GM13977 (cell line): ENCODE results near the gene RGS3.
A peak's percentile ranks its signal among the peaks of the same experiment; 100 is the strongest.
"Not testable (repeated sequence)": the region's sequence is repeated elsewhere in the genome, so short reads cannot be mapped to it uniquely, and the experiment has no call there.

Experiments used
- DNase-seq: peaks from one replicate; pipeline ENCODE4 v3.0.0; 2012; ENCODE audit warnings: low spot score
- in situ Hi-C: fragments of 300-500 bp; cut with MboI; formaldehyde crosslinking; loops from one replicate; pipeline ENCODE4 v1.12.0; 2022; ENCODE audit warnings: low sequenced_read_pairs, low pct_unique_long_range_greater_than_20kb, mixed read lengths, inconsistent platforms; ENCODE audit not compliant: unreplicated experiment
- TF ChIP-seq, protein P1 (sequence below): IDR thresholded peaks from 2 replicates; pipeline ENCODE4 v1.5.1; 2012; ENCODE audit warnings: mild to moderate bottlenecking, control low read depth; ENCODE audit not compliant: insufficient read depth; ENCODE audit errors: extremely low read depth, missing control alignments

Gene RGS3

DNA sequence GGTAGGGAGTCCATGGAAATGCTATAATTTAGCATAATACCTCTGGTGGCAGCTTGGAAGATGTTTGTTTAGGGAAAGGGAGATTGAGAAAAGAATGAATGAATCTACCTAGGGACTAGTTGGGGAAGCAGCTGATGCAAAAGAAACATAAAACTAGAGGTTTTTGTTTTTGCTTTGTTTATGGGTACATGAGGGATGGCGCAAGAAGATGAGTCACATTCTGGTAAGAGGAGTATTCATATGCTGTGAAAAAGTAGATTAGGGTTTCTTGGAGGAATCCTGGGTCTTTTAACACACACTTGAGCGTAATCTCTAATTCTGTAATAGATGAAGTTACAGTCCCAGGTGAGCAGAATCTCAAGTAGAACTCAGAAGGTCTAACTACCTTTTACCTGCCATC is 35.9 kb upstream of the RGS3 start:
- DNase-seq: no peak
- TF ChIP-seq, protein P1, sequence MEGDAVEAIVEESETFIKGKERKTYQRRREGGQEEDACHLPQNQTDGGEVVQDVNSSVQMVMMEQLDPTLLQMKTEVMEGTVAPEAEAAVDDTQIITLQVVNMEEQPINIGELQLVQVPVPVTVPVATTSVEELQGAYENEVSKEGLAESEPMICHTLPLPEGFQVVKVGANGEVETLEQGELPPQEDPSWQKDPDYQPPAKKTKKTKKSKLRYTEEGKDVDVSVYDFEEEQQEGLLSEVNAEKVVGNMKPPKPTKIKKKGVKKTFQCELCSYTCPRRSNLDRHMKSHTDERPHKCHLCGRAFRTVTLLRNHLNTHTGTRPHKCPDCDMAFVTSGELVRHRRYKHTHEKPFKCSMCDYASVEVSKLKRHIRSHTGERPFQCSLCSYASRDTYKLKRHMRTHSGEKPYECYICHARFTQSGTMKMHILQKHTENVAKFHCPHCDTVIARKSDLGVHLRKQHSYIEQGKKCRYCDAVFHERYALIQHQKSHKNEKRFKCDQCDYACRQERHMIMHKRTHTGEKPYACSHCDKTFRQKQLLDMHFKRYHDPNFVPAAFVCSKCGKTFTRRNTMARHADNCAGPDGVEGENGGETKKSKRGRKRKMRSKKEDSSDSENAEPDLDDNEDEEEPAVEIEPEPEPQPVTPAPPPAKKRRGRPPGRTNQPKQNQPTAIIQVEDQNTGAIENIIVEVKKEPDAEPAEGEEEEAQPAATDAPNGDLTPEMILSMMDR: no peak
- in situ Hi-C loops: no loop called here

GRCh38 chr9:113428062-113428615 is 35.4 kb upstream of the RGS3 start:
- TF ChIP-seq, protein P1: no peak
- DNase-seq: no peak
- in situ Hi-C loops: no loop called here

GRCh38 chr9:113431191-113431590 is 32.3 kb upstream of the RGS3 start:
- no peak for DNase-seq
- TF ChIP-seq, protein P1: no peak
- in situ Hi-C loops: no loop called here

DNA sequence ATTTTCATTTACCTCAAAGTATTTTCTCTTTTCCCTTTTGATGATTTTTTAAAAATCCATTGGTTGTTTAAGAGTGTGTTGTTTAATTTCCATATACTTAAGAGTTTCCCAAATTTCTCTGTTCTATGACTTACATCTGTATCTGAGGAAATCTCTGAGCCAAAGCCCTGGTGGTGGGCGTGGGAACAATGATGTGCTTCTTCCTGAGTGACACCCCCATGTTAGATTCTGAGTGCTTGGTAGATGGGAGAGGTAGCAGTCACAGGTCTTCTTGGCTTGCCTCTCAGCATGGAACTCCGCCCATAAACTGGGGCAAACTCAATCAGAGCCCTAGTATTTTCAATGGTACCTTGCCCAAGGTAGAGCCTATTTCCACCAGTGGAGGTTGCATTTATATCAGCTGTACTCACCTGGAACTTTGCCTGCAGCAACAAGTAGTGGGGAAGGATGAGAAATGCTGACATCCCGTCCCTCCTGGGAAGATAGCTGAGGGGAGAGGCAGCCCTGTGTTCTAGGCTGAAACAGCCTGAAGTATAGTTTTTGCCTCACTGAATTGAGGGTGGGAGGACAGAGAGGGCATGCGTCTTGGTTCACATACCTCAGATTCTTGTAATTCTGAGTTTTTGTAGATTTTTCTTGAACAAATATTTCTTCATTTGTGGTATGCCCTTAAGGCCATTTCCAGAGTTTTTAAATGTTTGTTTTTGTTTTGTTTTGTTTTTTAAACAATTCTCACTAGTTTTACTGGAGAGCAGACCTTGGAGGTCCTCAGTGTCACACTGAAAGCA is 26.6 kb upstream of the RGS3 start:
- no peak for DNase-seq
- in situ Hi-C loops: no loop called here
- TF ChIP-seq, protein P1: no peak

DNA sequence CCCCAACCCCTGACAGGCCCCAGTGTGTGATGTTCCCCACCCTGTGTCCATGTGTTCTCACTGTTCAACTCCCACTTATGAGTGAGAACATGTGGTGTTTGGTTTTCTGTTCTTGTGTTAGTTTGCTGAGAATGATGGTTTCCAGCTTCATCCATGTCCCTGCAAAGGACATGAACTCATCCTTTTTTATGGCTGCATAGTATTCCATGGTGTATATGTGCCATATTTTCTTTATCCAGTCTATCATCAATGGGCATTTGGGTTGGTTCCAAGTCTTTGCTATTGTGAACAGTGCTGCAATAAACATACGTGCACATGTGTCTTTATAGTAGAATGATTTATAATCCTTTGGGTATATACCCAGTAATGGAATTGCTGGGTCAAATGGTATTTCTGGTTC is 25.8 kb upstream of the RGS3 start:
- DNase-seq, in situ Hi-C loops: not testable (repeated sequence)

DNA sequence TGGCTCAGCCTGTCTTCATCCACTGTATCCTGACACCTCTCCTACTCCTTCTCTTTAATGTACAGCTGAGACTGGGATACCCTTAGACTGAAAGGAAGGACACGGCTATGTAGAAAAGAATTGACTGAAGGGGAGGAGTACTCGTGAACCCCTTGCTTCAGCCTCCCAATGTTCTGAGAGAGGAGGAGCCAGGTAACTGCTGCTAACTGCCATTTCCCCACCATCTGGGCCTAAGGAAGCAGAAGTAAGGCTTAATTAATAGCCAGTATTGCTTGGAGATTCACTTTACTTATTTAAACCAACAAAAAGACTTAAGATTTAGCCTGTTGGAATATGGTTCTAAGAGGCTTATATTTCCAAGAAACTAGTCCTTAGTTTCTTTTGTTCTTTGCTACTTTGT is 18.8 kb upstream of the RGS3 start:
- TF ChIP-seq, protein P1: no peak
- no peak for DNase-seq
- in situ Hi-C loops: no loop called here

DNA sequence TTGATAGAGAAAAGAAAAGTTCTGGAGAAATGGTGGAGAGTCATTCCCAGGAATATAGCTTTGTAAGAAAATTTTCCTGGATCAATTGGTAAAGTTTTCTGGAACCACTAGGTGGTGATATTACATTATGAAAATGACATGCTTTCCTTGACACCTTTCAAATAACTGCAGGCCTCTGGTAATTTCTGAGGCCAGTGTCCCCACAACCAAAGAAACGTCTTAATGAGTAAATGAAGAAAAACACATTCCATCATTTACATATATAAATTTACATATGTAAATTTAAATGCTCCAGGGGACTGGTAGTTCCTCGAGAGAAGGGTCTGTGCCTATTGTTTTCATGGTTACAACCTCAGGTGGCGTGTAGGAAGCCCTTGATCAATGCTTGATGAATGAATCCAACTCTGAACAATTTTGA is 17.2 kb upstream of the RGS3 start:
- in situ Hi-C loops: no loop called here
- TF ChIP-seq, protein P1: peak; percentile 55
- peak; percentile 81 for DNase-seq
